Neural cell (in vitro differentiated cells): Measurements from ENCODE around the gene FCMR. TPM values are rescaled to one million over a fixed set of nuclear protein-coding genes. Genes with fewer than 3 reads are reported as not detected.

Experiments used
- H2AFZ ChIP-seq: fragments of 200-600, 300-800 bp; sonication (generic), shearing (Covaris generic); 2 replicates; pipeline ENCODE4 v1.6.0; 2014; ENCODE audit warnings: low read depth, mild to moderate bottlenecking, antibody characterized with exemption, low read length, moderate library complexity
- H3F3A ChIP-seq: fragments of 200-600 bp; shearing (Covaris generic); 2 replicates; pipeline ENCODE4 v1.6.1; 2016; ENCODE audit warnings: mild to moderate bottlenecking, moderate library complexity, mixed read lengths, antibody characterized with exemption, low read length; ENCODE audit not compliant: insufficient read depth, poor library complexity, severe bottlenecking
- H3K27ac ChIP-seq: fragments of 200-600, 300-800 bp; sonication (generic), shearing (Covaris generic); 2 replicates; pipeline ENCODE4 v1.5.1; 2014; ENCODE audit warnings: mild to moderate bottlenecking, low read length, moderate library complexity
- H3K27me3 ChIP-seq: fragments of 300-800, 200-600 bp; sonication (generic), shearing (Covaris generic); 2 replicates; pipeline ENCODE4 v1.6.0; 2014; ENCODE audit warnings: mild to moderate bottlenecking, low read depth, low read length, moderate library complexity; ENCODE audit not compliant: insufficient read depth
- H3K36me3 ChIP-seq: fragments of 300-800, 200-600 bp; sonication (generic), shearing (Covaris generic); 2 replicates; pipeline ENCODE4 v1.5.1; 2014; ENCODE audit warnings: mild to moderate bottlenecking, antibody characterized with exemption, low read length, moderate library complexity; ENCODE audit not compliant: insufficient read depth
- H3K4me2 ChIP-seq: fragments of 300-800, 200-600 bp; sonication (generic), shearing (Covaris generic); 2 replicates; pipeline ENCODE4 v1.6.0; 2014; ENCODE audit warnings: mild to moderate bottlenecking, low read length
- H3K4me3 ChIP-seq: fragments of 300-800, 200-600 bp; sonication (generic), shearing (Covaris generic); 2 replicates; pipeline ENCODE4 v1.5.1; 2014; ENCODE audit warnings: mild to moderate bottlenecking, low read length, moderate library complexity
- H3K79me2 ChIP-seq: fragments of 200-600 bp; shearing (Covaris generic); replicated peaks from 2 replicates; pipeline ENCODE4 v1.6.0; 2014; ENCODE audit warnings: mild to moderate bottlenecking, low read length, moderate library complexity; ENCODE audit not compliant: insufficient read depth
- H3K9ac ChIP-seq: fragments of 300-800, 200-600 bp; sonication (generic), shearing (Covaris generic); 2 replicates; pipeline ENCODE4 v1.6.1; 2016; ENCODE audit warnings: mild to moderate bottlenecking, low read length, mixed read lengths
- H3K9me2 ChIP-seq: fragments of 200-600 bp; shearing (Covaris generic); 2 replicates; pipeline ENCODE4 v1.6.1; 2016; ENCODE audit warnings: mild to moderate bottlenecking, low read length, mixed read lengths; ENCODE audit not compliant: insufficient read depth
- H3K9me3 ChIP-seq: fragments of 200-600, 300-800 bp; sonication (generic), shearing (Covaris generic); 2 replicates; pipeline ENCODE4 v1.6.1; 2016; ENCODE audit warnings: mild to moderate bottlenecking, mixed run types, low read length, moderate library complexity, mixed read lengths
- H4K20me1 ChIP-seq: fragments of 200-600 bp; shearing (Covaris generic); 2 replicates; pipeline ENCODE4 v1.6.1; 2016; ENCODE audit warnings: mild to moderate bottlenecking, mixed run types; ENCODE audit not compliant: insufficient read depth
- CTCF ChIP-seq: fragments of 450-650 bp; IDR thresholded peaks from 2 replicates; pipeline ENCODE4 v1.5.1; 2014; ENCODE audit warnings: antibody characterized with exemption, mild to moderate bottlenecking, moderate library complexity; ENCODE audit not compliant: poor library complexity, severe bottlenecking
- EP300 ChIP-seq: fragments of 450-650 bp; conservative IDR thresholded peaks from 2 replicates; pipeline ENCODE4 v1.6.1; 2014; ENCODE audit warnings: antibody characterized with exemption, mild to moderate bottlenecking, moderate library complexity; ENCODE audit not compliant: poor library complexity, severe bottlenecking
- EZH2 ChIP-seq: fragments of 200-600, 300-800 bp; shearing (Covaris generic), sonication (generic); IDR thresholded peaks from 2 replicates; pipeline ENCODE4 v1.6.1; 2014; ENCODE audit warnings: antibody characterized with exemption, low read length, borderline replicate concordance, mild to moderate bottlenecking; ENCODE audit not compliant: insufficient read depth, poor library complexity, severe bottlenecking
- MXI1 ChIP-seq: fragments of 450-650 bp; conservative IDR thresholded peaks from 2 replicates; pipeline ENCODE4 v1.6.1; 2014; ENCODE audit warnings: antibody characterized with exemption, mild to moderate bottlenecking; ENCODE audit not compliant: poor library complexity, severe bottlenecking
- POLR2AphosphoS5 ChIP-seq: IDR thresholded peaks from 2 replicates; pipeline ENCODE4 v1.6.1; 2012
- RAD21 ChIP-seq: fragments of 450-650 bp; conservative IDR thresholded peaks from 2 replicates; pipeline ENCODE4 v1.6.1; 2014; ENCODE audit warnings: antibody characterized with exemption, mild to moderate bottlenecking, moderate library complexity
- REST ChIP-seq: IDR thresholded peaks from 2 replicates; pipeline ENCODE4 v1.6.1; 2012; ENCODE audit warnings: borderline replicate concordance
- SMC3 ChIP-seq: fragments of 450-650 bp; conservative IDR thresholded peaks from 2 replicates; pipeline ENCODE4 v1.6.1; 2014; ENCODE audit warnings: antibody characterized with exemption, mild to moderate bottlenecking, moderate library complexity; ENCODE audit not compliant: poor library complexity
- TAF1 ChIP-seq: IDR thresholded peaks from 2 replicates; pipeline ENCODE4 v1.6.1; 2012; ENCODE audit warnings: low read depth
- polyA plus RNA-seq: library from polyadenylated mRNA; depleted of rRNA; stranded (reverse); fragments of >200 nt; gene quantifications from 2 replicates; pipeline ENCODE4 v1.2.3, GENCODE V29; 2014

Gene FCMR
- polyA plus RNA-seq, 1 donor from 2014 or later = not detected

- no peaks in the 10 kb centered on the region for H3K9me3 ChIP-seq
- no peaks in the 10 kb centered on the region for H3K36me3 ChIP-seq
- H3K9ac ChIP-seq = no peak overlapping the region
- H3K9me2 ChIP-seq = no peaks in the 10 kb centered on the region
- H2AFZ ChIP-seq = no peak overlapping the region
- H3K4me3 ChIP-seq = no peak overlapping the region
- H3K79me2 ChIP-seq = no peaks in the 10 kb centered on the region
- H3K27ac ChIP-seq = no peak overlapping the region
- no peak overlapping the region for H3K4me2 ChIP-seq
- no peaks in the 10 kb centered on the region for H3F3A ChIP-seq
- no peaks in the 10 kb centered on the region for H3K27me3 ChIP-seq
- TF ChIP-seq POLR2AphosphoS5 (no peak), RAD21 (no peak), EZH2 (no peak), REST (no peak), EP300 (no peak), MXI1 (no peak), SMC3 (no peak), TAF1 (no peak), CTCF (no peak)
- H4K20me1 ChIP-seq = no peaks in the 10 kb centered on the region
These were observed 33.0 kb upstream of the FCMR start for GRCh38 chr1:206954459-206955342.

- Histone ChIP-seq H3K27me3 (no peaks in the 10 kb centered on the region), H3K36me3 (no peaks in the 10 kb centered on the region), H3K79me2 (no peaks in the 10 kb centered on the region), H4K20me1 (no peaks in the 10 kb centered on the region), H3K27ac (no peak overlapping the region), H3K9me2 (no peaks in the 10 kb centered on the region), H3K4me3 (no peak overlapping the region), H2AFZ (no peak overlapping the region), H3K4me2 (no peak overlapping the region), H3K9ac (no peak overlapping the region), H3K9me3 (no peaks in the 10 kb centered on the region), H3F3A (no peaks in the 10 kb centered on the region)
- TF ChIP-seq POLR2AphosphoS5 = no peak
- TF ChIP-seq REST = no peak
- no peak for TF ChIP-seq SMC3
- no peak for TF ChIP-seq EP300
- no peak for TF ChIP-seq EZH2
- no peak for TF ChIP-seq MXI1
- no peak for TF ChIP-seq RAD21
- no peak for TF ChIP-seq TAF1
- TF ChIP-seq CTCF = no peak
These were observed 31.9 kb upstream of the FCMR start for GRCh38 chr1:206953626-206954025.
